EL (cell line): ENCODE measurements around the gene HS6ST3.
"Not testable (repeated sequence)": the region's sequence is repeated elsewhere in the genome, so short reads cannot be mapped to it uniquely, and the experiment has no call there.

ENCODE experiments used
- DNase-seq: peaks from one replicate; pipeline ENCODE4 v3.0.0-alpha.2; 2016

Gene HS6ST3

GRCh38 chr13:96460609-96461008 is 370.7 kb downstream of the HS6ST3 start:
- no peak for DNase-seq

- DNase-seq: no peak
Observed at GRCh38 chr13:96473526-96474180, 383.7 kb downstream of the HS6ST3 start.

- no peak for DNase-seq
Observed at GRCh38 chr13:96474181-96474557, 384.3 kb downstream of the HS6ST3 start.

GRCh38 chr13:96475103-96475502 is 385.2 kb downstream of the HS6ST3 start:
- no peak for DNase-seq

- DNase-seq: no peak
Observed at GRCh38 chr13:96481482-96481881, 391.6 kb downstream of the HS6ST3 start.

- no peak for DNase-seq
Observed at GRCh38 chr13:96490496-96490989, 400.6 kb downstream of the HS6ST3 start.

GRCh38 chr13:96491103-96491502 is 401.2 kb downstream of the HS6ST3 start:
- no peak for DNase-seq

- DNase-seq: no peak
Observed at GRCh38 chr13:96492766-96493165, 402.9 kb downstream of the HS6ST3 start.

GRCh38 chr13:96499656-96500055 is 409.7 kb downstream of the HS6ST3 start:
- DNase-seq: no peak

GRCh38 chr13:96500953-96501352 is 411.0 kb downstream of the HS6ST3 start:
- no peak for DNase-seq

- no peak for DNase-seq
Observed at GRCh38 chr13:96503481-96503880, 413.6 kb downstream of the HS6ST3 start.

GRCh38 chr13:96511587-96511986 is 421.7 kb downstream of the HS6ST3 start:
- no peak for DNase-seq

- no peak for DNase-seq
Observed at GRCh38 chr13:96519380-96519779, 429.5 kb downstream of the HS6ST3 start.

- DNase-seq: not testable (repeated sequence)
Observed at GRCh38 chr13:96524398-96525020, 434.6 kb downstream of the HS6ST3 start.

GRCh38 chr13:96525715-96526114 is 435.8 kb downstream of the HS6ST3 start:
- no peak for DNase-seq

GRCh38 chr13:96527497-96527896 is 437.6 kb downstream of the HS6ST3 start:
- DNase-seq: no peak

GRCh38 chr13:96532804-96533203 is 442.9 kb downstream of the HS6ST3 start:
- DNase-seq: no peak

GRCh38 chr13:96533408-96533807 is 443.5 kb downstream of the HS6ST3 start:
- DNase-seq: no peak

GRCh38 chr13:96539791-96540190 is 449.9 kb downstream of the HS6ST3 start:
- DNase-seq: no peak

GRCh38 chr13:96540670-96541069 is 450.8 kb downstream of the HS6ST3 start:
- no peak for DNase-seq

GRCh38 chr13:96542986-96543385 is 453.1 kb downstream of the HS6ST3 start:
- DNase-seq: no peak

GRCh38 chr13:96544957-96545356 is 455.1 kb downstream of the HS6ST3 start:
- DNase-seq: no peak

GRCh38 chr13:96546463-96546862 is 456.6 kb downstream of the HS6ST3 start:
- no peak for DNase-seq

- DNase-seq: no peak
Observed at GRCh38 chr13:96551546-96551945, 461.6 kb downstream of the HS6ST3 start.

- DNase-seq: no peak
Observed at GRCh38 chr13:96552559-96552958, 462.7 kb downstream of the HS6ST3 start.
